Activated T-cell treated with anti-CD3 and anti-CD28 coated beads, Interleukin-2, amount 50 U/mL, for 4 hours (primary cell): ENCODE data around the gene MED20. TPM values are rescaled to one million over a fixed set of nuclear protein-coding genes. Genes with fewer than 3 reads are reported as not detected.

ENCODE experiments used
- ATAC-seq, 2 donors: fragments of 200-7000 bp; cut with Tn5 transposase; one replicate each; pipeline ENCODE4 v1.10.0; 2021
- DNase-seq: peaks from one replicate; pipeline ENCODE4 v3.0.0-alpha.2; 2020
- H3K27me3 Mint-ChIP-seq: one replicate; pipeline ENCODE4 v1.8.0; 2021; ENCODE audit warnings: low read depth, mixed read lengths
- H3K36me3 Mint-ChIP-seq: one replicate; pipeline ENCODE4 v1.8.0; 2022; ENCODE audit warnings: mixed read lengths; ENCODE audit not compliant: insufficient read depth
- H3K4me1 Mint-ChIP-seq: one replicate; pipeline ENCODE4 v1.8.0; 2021; ENCODE audit warnings: low read depth, mixed read lengths
- H3K4me3 Mint-ChIP-seq: one replicate; pipeline ENCODE4 v1.8.0; 2021; ENCODE audit warnings: mild to moderate bottlenecking, moderate library complexity, mixed read lengths
- H3K9me3 Mint-ChIP-seq: one replicate; pipeline ENCODE4 v1.8.0; 2021; ENCODE audit warnings: mixed read lengths
- total RNA-seq, 3 donors: library from RNA; stranded (reverse); gene quantifications; one replicate each; pipeline ENCODE4 v1.2.1, GENCODE V29; 2021

The MED20 gene
- total RNA-seq, 3 donors from 2014 or later = 13.1 to 16.6 (median 16.3) TPM

DNA sequence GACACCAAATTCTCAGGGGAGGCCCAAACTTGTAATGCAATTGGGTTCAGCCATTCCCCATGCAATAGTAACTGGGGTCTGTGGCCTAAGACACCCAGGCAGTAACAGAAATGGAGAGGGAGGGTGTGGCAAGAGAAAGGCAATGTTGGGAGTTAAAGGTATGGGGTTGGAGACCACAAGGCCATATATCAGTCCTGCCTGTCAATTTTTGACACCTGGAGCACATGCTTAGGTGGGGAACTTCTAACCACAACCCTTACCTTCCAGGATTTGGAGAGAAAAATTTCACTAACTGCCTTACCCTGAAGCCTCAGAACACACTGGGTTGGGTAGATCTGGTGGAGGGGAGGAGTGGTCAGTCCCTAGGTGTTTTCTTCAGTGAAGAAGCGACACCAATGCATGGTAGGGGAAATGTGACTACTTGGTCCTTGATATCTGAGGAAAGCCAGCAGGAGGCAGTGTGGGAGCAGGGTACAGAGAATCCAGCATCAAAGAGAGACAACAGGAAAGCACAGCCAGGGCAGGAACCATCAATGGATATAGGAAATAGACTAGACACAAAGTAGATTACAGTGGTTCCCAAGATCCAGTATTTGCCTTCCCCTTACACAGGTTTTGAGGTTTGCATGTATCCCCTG lies 18.9 kb downstream of the MED20 start:
- Mint-ChIP-seq H3K27me3 (no peaks in the 10 kb centered on the region), H3K36me3 (peaks cover 10% of the 10 kb centered on the region), H3K4me3 (no peak overlapping the region), H3K9me3 (no peaks in the 10 kb centered on the region), H3K4me1 (peaks cover 14% of the 10 kb centered on the region)
- ATAC-seq = peak; percentile 59 to 77
- DNase-seq = peak; percentile 56

DNA sequence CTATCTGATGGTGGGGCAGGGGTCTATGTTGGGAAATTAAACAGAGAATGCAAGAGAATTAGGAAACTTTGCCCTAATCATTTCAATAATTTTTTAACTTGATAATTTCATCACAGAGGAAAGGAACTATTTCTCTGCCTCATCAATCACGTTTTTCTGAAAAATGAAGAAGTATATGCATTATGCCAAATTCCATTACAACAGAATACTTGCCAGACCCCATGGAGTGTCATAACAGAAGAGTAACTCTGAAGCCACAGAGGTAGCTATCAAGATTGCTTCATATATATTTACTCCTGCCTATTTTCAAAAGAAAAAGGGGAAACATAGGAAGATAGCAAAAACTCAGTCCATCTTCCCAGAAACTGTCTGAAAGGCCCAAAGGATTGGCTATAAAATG lies 20.1 kb downstream of the MED20 start:
- Mint-ChIP-seq H3K4me3 (no peak overlapping the region), H3K36me3 (peaks cover 4% of the 10 kb centered on the region), H3K27me3 (no peaks in the 10 kb centered on the region), H3K9me3 (no peaks in the 10 kb centered on the region), H3K4me1 (peaks cover 20% of the 10 kb centered on the region)
- ATAC-seq = no peak
- no peak for DNase-seq

DNA sequence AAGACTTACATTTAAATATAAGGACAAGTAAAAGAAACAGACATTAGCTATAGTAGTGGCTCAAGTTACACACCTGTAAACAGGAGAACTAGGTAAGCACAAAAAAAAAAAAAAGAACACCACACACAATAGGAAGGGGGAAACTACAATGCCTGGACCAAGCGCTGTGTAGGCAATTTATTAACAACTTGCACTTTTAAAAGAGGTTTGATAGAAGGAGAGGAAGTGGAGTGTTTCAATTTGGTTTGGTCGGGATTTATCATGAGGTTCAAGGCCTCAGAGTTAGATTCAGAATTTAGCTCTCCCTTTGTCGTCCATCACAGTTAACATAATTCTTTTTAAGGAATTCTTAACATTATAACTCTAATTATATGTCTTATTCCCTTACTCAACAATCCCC lies 24.7 kb downstream of the MED20 start:
- Mint-ChIP-seq H3K36me3 (no peaks in the 10 kb centered on the region), H3K4me3 (no peak overlapping the region), H3K27me3 (no peaks in the 10 kb centered on the region), H3K4me1 (peaks cover 9% of the 10 kb centered on the region), H3K9me3 (no peaks in the 10 kb centered on the region)
- DNase-seq (no peak), ATAC-seq (no peak)

DNA sequence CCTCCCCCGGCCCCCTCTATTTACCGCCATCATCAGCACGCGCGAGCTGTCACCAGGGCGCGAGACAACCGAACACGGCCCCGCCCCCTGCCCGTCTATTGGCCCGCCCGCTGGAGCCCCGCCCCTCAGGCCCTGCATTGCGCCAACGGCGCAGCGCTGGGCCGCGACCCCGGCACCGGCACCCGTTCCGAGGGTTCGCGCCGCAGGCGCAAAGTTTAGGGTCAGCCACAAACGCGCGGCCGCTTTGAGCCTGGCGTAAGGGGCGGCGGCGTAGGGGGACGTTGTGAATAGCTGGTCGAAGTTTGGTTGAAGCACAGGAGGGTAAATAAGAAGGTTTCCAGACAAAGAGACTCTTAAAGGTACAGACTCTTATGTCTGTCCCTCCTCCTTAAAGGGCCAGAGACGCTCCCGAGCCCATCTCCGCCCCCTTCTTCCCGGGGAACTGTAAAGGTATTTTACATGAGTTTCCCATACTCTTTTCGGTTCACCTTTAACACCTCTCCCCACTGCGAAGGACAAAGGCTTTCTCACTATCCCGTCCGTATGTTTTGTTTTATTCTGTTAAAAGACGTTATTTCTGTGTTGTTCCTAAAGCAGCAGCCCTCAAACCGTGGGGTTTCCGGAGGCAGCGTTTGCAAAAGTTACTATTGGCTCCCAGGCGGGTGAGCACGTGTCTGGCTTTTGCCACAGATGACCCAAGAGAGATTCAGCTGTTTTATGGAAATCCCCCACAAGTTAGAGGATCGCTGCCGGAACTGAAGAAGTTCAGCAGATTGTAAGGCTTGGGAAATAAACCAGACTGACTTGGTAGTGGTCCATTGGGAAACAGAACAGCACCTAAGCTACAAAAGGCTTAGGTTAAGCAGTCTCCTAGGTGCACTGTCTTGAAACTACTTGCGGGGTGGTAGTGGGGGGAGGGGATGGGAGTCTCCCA lies 25.4 kb downstream of the MED20 start, which contains the start of gene USP49:
Gene USP49, minus strand, starts transcription at position 76 of the 934 bp plus-strand sequence. CDS start 88,392 bp downstream, outside the sequence.
- DNase-seq = peak; percentile 89
- Mint-ChIP-seq H3K4me3 (no peak within 1 kb of the TSS), H3K27me3 (no peaks in the 10 kb centered on the region), H3K36me3 (no peaks in the 10 kb centered on the region), H3K4me1 (peaks cover 9% of the 10 kb centered on the region), H3K9me3 (no peaks in the 10 kb centered on the region)
- peak; percentile 96 to 98 for ATAC-seq

DNA sequence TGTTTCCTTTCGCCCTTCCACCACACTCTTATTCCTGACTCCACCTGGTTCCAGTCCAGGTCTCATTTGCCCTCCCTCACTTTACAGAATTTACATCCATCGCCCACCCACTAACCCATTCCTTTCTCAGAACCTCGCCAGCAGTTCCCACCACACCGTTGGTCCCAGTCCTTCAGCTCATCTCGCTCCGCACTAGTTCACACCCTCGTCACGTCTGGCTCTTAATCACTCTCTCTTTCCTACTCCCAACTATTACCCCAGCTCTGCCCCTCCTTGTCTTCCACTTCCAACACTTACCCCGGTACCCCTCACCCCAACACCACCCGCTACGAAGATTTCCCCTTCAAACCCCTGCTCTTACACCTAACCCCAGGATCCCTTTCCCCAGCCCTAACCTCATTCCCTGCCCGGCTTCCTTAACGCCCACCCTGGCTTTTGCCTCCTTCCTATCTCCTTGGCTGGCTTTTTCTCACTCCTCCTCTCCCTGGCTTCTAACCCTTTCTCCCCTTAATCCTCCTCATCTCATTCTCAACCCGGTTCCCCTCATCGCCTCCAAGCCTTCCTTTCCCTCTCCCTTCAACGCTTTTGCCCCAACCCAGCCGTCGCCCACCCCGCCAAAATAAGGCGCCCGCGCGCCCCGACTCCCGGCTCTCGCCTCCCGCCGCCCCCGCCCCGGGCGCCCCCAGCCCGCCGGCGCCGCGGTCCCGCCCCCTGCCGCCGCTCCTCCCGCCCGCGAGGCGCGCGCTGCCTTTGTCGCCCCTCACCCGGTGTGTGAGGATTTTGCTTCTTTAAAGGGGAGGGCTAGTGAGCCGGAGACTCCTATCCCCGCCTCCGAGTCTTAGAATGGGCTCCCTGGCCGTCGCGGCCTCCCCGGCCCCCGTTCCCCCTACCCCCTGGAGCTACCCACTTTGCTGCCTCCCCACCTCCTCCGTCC lies 26.3 kb downstream of the MED20 start:
- H3K36me3 Mint-ChIP-seq = no peaks in the 10 kb centered on the region
- H3K27me3 Mint-ChIP-seq = no peaks in the 10 kb centered on the region
- peak; percentile 58 to 65 for ATAC-seq
- no peak overlapping the region for H3K4me3 Mint-ChIP-seq
- DNase-seq = no peak
- H3K9me3 Mint-ChIP-seq = no peaks in the 10 kb centered on the region
- H3K4me1 Mint-ChIP-seq = peaks cover 9% of the 10 kb centered on the region

DNA sequence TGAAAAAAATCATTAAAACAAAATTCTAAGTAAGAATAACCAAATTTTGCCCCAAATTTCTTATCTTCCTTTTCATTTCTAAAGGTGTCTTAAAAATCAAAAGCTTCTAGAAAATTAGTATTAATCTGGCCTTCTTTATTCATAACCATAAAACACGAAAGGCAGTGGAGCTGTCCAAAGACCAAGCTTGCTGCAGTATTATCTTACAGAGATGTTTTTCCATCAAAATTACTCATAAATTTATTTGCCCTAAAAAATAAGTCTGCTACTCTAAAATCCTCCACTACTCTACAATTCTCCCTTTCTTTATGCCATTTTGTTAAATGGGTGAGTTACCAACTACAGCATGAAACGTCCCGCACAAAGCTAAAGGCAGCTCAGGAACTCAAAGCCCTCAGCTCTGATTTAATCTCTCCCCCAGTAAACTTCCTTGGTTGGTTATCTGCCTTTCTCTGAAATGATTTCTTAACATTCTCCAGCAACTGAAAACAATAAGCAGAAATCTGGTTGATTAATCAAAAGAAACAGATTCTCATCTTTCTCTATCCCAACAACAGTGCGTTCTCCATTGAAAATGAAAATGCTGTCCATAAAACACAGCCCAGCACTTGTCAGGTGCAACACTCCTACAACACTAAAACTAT lies 27.9 kb downstream of the MED20 start:
- H3K27me3 Mint-ChIP-seq = no peaks in the 10 kb centered on the region
- H3K4me1 Mint-ChIP-seq = peaks cover 9% of the 10 kb centered on the region

DNA sequence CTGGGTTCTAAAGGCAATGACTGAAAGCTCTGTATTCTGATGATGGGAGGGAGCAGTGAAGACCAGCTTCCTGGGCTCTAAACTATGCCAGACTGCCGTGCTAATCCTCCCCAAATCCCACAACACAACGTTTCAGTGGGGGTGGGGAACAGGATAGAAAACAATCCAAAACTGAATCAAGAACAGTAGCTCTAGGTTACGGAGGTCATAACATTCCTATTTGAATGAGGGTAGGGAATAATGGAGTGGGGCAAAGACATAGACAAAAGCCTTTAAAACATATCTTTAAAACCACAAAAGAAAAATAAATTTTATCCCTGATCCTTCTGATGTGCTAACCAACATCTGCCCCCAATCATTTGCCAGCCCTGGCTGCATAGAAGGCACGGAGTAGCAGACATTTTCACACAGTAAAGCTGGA lies 33.6 kb downstream of the MED20 start:
- no peaks in the 10 kb centered on the region for H3K36me3 Mint-ChIP-seq
- no peaks in the 10 kb centered on the region for H3K27me3 Mint-ChIP-seq
- DNase-seq (no peak), ATAC-seq (no peak)
- no peak overlapping the region for H3K4me3 Mint-ChIP-seq
- no peaks in the 10 kb centered on the region for H3K9me3 Mint-ChIP-seq
- H3K4me1 Mint-ChIP-seq = no peaks in the 10 kb centered on the region

More for the DNA sequence above, 27.9 kb downstream of the MED20 start:
- Mint-ChIP-seq H3K4me3 (no peak overlapping the region), H3K36me3 (no peaks in the 10 kb centered on the region), H3K9me3 (no peaks in the 10 kb centered on the region)
- ATAC-seq = no peak
- DNase-seq = no peak

DNA sequence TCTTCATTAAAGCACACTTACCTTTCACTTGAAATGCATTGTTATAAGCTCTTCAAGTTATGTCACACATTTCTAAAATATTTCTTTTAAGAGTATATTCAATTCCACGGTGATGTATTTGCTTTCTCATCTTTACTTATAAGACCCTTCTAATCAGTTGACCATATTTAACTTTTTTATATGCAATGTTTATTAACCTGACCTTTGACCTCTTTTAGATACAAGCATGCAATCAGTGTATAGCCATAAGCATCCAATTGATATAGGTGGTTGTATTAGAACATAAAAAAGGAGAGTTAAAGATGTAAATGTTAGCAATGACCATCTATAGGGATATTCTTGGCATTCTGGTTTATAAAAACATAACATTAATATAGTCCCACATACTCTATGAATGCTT lies 35.0 kb downstream of the MED20 start:
- no peaks in the 10 kb centered on the region for H3K27me3 Mint-ChIP-seq
- H3K4me1 Mint-ChIP-seq = no peaks in the 10 kb centered on the region
- no peak for DNase-seq
- ATAC-seq = no peak
- no peaks in the 10 kb centered on the region for H3K36me3 Mint-ChIP-seq
- no peaks in the 10 kb centered on the region for H3K9me3 Mint-ChIP-seq
- no peak overlapping the region for H3K4me3 Mint-ChIP-seq

DNA sequence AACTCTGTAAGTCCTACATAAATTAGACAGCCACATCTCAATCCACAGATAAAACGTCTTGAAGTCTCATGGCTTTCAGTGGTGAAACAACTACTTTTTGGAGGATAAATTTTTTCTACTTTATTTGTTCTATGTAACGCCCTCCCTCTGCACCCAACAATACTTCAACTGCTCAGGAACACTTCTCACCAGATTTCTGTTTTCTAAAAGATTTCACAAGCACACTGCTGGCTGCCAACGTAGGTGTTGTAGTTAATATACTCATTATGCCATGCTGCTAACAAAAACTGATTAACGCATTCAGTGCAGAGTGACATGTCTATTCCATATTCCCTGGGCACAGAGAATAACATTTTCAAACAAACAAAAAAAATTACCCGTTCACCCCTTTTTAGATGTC lies 36.0 kb downstream of the MED20 start:
- no peak for DNase-seq
- Mint-ChIP-seq H3K36me3 (no peaks in the 10 kb centered on the region), H3K9me3 (no peaks in the 10 kb centered on the region), H3K27me3 (no peaks in the 10 kb centered on the region), H3K4me3 (no peak overlapping the region), H3K4me1 (no peaks in the 10 kb centered on the region)
- ATAC-seq = no peak

DNA sequence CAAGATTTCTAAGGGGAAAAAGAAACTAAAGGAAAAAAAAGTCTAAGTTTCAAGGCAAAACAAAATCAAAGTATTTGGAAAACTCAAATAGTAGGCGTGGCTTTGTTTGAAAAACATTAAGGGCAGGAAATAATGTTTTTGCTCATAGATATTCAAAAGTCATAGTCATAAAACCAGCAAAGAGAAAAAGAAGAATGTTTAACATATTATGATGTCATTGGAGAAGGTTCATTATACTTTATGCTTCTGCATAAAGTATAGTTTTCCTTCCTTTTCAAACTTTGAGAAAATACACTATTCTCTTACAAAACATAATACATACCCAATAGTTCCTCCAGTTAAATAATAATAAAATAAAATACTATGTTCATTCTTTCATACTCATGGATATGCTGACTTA lies 39.4 kb downstream of the MED20 start:
- no peaks in the 10 kb centered on the region for H3K4me1 Mint-ChIP-seq
- H3K27me3 Mint-ChIP-seq = no peaks in the 10 kb centered on the region

DNA sequence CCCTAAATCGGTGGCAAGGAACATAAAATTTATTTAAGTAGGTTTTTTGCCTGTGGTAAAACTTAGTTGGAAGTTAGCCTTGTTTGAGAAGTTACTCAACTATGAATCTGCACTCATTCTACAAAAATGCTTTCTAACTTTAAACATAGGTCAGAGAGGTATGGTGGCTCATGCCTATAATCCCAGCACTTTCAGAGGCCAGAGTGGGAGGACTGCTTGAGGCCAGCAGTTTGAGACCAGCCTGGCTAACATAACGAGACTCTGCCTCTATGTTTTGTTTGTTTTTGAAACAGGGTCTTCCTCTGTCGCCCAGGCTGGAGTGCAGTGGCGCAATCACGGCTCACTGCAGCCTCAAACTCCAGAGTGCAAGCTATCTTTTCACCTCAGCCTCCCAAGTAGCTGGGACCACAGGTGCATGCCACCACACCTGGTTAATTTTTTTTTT lies 42.0 kb downstream of the MED20 start:
- Mint-ChIP-seq H3K36me3 (no peaks in the 10 kb centered on the region), H3K4me1 (no peaks in the 10 kb centered on the region), H3K4me3 (no peak overlapping the region), H3K9me3 (no peaks in the 10 kb centered on the region), H3K27me3 (no peaks in the 10 kb centered on the region)
- no peak for ATAC-seq
- no peak for DNase-seq

More for the DNA sequence above, 39.4 kb downstream of the MED20 start:
- Mint-ChIP-seq H3K4me3 (no peak overlapping the region), H3K9me3 (no peaks in the 10 kb centered on the region), H3K36me3 (no peaks in the 10 kb centered on the region)
- DNase-seq (no peak), ATAC-seq (no peak)

DNA sequence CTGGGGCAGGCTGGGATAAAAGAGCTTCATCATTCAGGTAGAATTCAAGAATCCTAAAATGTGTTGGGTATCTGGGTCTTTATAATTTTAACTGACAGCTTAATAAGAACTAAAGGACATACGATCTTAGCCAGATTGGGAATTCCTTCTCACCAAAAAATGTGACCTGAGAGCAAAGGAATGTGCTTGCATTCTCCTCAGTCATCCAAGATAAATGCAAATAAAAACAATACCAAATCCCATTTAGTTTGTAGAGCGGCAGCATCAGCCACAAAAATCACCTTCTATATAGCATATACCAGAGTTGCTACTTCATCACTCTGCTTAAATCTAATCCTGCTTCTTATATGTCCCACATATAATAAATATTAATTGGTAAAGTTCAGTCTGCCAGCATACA lies 42.7 kb downstream of the MED20 start:
- DNase-seq = no peak
- no peak for ATAC-seq
- Mint-ChIP-seq H3K4me3 (no peak overlapping the region), H3K36me3 (no peaks in the 10 kb centered on the region), H3K4me1 (no peaks in the 10 kb centered on the region), H3K27me3 (no peaks in the 10 kb centered on the region), H3K9me3 (no peaks in the 10 kb centered on the region)

DNA sequence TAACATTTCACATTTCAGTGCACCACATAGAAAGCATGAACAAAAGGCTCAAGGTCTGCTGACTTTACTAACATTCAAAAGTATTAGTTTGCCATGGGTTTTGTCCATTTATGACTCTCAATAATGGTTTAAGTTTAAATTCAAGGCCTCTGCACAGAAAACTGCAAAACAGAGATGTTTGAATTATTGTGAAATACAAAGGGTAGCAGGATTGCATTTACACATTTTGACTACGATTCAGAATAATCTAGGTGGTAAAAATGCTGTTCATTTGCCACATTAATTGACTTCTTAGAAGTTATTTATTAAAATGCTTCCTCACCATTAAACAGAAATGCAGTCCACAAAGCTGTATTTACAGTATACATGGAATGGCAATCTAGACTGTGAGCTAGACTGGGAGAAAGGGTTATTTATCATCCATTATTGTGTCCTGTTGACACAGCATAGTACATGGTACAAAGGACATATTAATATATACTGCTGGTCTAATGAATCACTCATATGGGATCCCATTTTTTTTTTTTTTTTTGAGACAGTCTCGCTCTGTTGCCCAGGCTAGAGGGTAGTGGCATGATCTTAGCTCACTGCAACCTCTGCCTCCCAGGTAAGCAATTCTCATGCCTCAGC lies 43.8 kb downstream of the MED20 start:
- Mint-ChIP-seq H3K27me3 (no peaks in the 10 kb centered on the region), H3K9me3 (no peaks in the 10 kb centered on the region), H3K36me3 (no peaks in the 10 kb centered on the region), H3K4me3 (no peak overlapping the region), H3K4me1 (no peaks in the 10 kb centered on the region)
- ATAC-seq = no peak
- no peak for DNase-seq
